RPMI8226 (cell line): ENCODE data around the gene POMGNT2.
A peak's percentile ranks its signal among the peaks of the same experiment; 100 is the strongest.

Experiments used
- DNase-seq: peaks from one replicate; pipeline ENCODE4 v3.0.0-alpha.2; 2015

Gene POMGNT2

GRCh38 chr3:43043071-43043766, 62.7 kb downstream of the POMGNT2 start:
- no peak for DNase-seq

GRCh38 chr3:43041517-43041916, 64.4 kb downstream of the POMGNT2 start:
- no peak for DNase-seq

GRCh38 chr3:43038010-43038409, 67.9 kb downstream of the POMGNT2 start:
- no peak for DNase-seq

- DNase-seq: no peak
Observed at GRCh38 chr3:43036621-43037423, 69.1 kb downstream of the POMGNT2 start.

- no peak for DNase-seq
Observed at GRCh38 chr3:43035801-43036365, 70.0 kb downstream of the POMGNT2 start.

GRCh38 chr3:43034911-43035310, 71.0 kb downstream of the POMGNT2 start:
- no peak for DNase-seq

- DNase-seq: no peak
Observed at GRCh38 chr3:43034200-43034599, 71.7 kb downstream of the POMGNT2 start.

- DNase-seq: no peak
Observed at GRCh38 chr3:43032646-43033628, 72.9 kb downstream of the POMGNT2 start.

GRCh38 chr3:43031889-43032545, 73.9 kb downstream of the POMGNT2 start:
- DNase-seq: no peak

GRCh38 chr3:43031485-43031884, 74.4 kb downstream of the POMGNT2 start:
- DNase-seq: peak; percentile 28

GRCh38 chr3:43030162-43030935, 75.5 kb downstream of the POMGNT2 start:
- no peak for DNase-seq
